Measurements from ENCODE around the gene ASTE1. TPM values are rescaled to one million over a fixed set of nuclear protein-coding genes. Genes with fewer than 3 reads are reported as not detected.
"Not testable (repeated sequence)": the region's sequence is repeated elsewhere in the genome, so short reads cannot be mapped to it uniquely, and the experiment has no call there.

ASTE1 gene, protein sequence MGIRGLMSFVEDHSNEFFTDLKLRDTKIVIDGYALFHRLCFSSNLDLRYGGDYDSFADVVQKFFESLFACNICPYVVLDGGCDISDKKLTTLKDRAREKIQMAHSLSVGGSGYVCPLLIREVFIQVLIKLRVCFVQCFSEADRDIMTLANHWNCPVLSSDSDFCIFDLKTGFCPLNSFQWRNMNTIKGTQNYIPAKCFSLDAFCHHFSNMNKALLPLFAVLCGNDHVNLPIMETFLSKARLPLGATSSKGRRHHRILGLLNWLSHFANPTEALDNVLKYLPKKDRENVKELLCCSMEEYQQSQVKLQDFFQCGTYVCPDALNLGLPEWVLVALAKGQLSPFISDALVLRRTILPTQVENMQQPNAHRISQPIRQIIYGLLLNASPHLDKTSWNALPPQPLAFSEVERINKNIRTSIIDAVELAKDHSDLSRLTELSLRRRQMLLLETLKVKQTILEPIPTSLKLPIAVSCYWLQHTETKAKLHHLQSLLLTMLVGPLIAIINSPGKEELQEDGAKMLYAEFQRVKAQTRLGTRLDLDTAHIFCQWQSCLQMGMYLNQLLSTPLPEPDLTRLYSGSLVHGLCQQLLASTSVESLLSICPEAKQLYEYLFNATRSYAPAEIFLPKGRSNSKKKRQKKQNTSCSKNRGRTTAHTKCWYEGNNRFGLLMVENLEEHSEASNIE
- total RNA-seq: 5.2 and 7.1 TPM in 2 replicates
- 3.8 TPM for polyA plus RNA-seq (2012)

- DNase-seq (ENCODE audit: low read depth): peak; percentile 92
These were observed at the start of gene ASTE1, which contains the start of gene NEK11 for GRCh38 chr3:131026321-131027151. Gene ASTE1 (minus strand): TSS chr3:131026825. CDS start chr3:131025306, 1,519 bp downstream. Gene NEK11 (plus strand): TSS chr3:131026877. CDS start chr3:131029709, 2,832 bp downstream.

DNA sequence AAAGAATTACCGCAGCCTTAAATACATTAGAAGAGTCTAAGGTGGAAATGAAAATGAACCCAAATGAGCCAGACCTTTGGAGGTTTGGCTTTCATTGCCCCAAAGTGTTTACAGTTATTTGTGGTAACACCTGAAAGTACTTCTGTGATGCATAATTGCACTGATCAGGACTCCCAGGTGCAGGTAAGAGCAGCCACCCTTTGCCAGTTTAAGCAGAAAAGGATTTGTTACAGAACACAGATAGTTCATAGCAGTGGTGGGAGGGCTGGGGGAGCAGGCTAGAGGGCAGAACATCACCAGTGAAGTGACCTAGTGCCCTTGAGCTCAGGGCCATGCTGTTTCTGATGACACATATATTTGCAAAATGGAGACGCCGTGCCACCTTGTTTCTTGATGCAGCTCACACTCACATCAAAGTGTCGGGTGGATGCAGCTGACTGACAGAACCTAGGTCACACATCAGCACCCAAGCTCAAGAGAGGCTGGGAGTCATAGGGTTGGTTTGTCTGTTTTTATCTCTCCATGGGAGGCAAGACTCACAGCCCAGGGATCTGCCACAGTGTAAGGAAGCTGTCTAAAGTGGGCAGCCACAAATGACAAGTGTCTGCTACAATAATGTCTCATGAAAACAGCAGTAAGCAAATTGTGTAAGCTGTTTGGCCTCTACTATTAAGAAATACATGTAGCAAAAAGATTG, 49.2 kb upstream of the ASTE1 start:
- peak; percentile 57 for DNase-seq (ENCODE audit: low read depth)

DNA sequence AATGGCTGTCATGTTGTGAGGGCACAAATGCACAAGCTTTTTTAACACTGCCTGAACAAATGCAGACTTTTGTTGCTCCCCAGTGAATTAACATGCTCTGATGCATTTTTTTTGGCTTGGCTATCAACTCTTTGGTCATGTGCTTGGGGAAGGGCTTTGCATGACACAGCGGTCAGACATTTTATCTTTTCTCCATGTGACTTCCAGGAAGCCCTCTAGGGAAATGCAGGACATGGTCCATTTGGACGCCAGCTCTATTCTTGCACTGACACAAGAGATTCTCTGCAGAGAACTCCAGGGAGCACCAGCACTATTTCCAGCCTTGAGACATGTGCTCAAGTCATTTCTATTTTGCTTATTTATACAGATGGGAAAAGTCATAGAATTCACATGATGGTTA, 46.2 kb upstream of the ASTE1 start:
- peak; percentile 67 for DNase-seq (ENCODE audit: low read depth)

GRCh38 chr3:131072099-131072559, 45.5 kb upstream of the ASTE1 start:
- peak; percentile 24 for DNase-seq (ENCODE audit: low read depth)

GRCh38 chr3:131067983-131068382, 41.4 kb upstream of the ASTE1 start:
- DNase-seq (ENCODE audit: low read depth): peak; percentile 54

GRCh38 chr3:131053043-131053859, 26.6 kb upstream of the ASTE1 start:
- peak; percentile 24 for DNase-seq (ENCODE audit: low read depth)

DNA sequence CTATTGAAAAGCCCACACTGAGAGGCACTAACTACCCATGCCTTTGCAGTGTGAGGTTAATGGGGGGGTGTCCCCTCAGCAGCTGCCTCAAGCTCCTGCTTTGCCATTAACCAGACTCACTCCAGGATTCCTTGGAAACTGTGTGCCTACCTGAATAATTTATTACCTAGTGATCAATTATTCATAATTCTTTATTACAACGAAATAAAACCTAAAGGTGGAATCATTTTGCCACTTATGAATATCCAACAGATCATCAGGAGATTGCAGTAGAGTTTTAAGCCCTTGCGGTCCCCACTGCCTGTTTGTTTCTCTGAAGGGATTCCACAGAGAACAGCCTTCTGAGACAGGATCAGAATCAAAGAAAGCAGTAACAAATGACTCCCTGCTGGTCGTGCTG, 23.4 kb upstream of the ASTE1 start:
- DNase-seq (ENCODE audit: low read depth): no peak

GRCh38 chr3:131048030-131048429, 21.4 kb upstream of the ASTE1 start:
- DNase-seq (ENCODE audit: low read depth): no peak

DNA sequence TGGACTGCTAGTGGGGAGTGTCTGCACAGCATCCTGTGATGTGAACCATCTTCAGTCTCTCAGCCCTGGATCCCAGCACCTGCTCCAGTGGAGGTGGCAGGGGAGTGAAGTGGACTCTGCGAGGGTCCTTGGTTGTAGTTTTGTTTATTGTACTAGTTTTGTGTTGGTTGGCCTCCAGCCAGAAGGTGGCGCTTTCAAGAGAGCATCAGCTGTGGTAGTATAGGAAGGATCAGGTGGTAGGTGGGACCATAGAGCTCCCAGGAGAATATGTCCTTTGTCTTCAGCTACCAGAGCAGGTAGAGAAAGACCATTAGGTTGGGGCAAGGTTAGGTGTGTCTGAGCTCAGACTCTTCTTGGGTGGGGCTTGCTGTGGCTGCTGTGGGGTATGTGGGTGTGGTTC, 21.0 kb upstream of the ASTE1 start:
- DNase-seq (ENCODE audit: low read depth): no peak

- not testable (repeated sequence) for DNase-seq (ENCODE audit: low read depth)
These were observed 15.8 kb upstream of the ASTE1 start for GRCh38 chr3:131042271-131042985.

DNA sequence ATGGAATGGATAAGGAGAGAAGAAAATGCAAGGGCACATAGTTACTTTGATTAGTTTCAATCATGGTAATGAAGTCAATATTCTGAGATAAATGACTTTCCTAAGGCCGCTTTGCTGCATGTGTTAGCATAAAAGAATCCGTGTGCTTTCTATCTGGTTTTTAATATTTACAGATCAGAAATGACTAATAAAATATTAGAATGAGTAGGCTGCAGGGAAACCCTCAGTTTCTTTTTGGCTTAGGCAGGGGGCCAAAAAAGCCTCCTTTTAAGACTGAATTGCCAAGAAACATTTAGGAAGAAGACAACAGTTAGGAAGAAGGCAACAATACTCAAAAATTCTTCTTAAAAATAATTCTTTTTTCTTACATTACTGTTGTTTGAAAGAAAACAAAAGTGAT, 11.7 kb upstream of the ASTE1 start:
- DNase-seq (ENCODE audit: low read depth): no peak

- DNase-seq (ENCODE audit: low read depth): no peak
These were observed 10.4 kb upstream of the ASTE1 start for GRCh38 chr3:131036986-131037385.

DNA sequence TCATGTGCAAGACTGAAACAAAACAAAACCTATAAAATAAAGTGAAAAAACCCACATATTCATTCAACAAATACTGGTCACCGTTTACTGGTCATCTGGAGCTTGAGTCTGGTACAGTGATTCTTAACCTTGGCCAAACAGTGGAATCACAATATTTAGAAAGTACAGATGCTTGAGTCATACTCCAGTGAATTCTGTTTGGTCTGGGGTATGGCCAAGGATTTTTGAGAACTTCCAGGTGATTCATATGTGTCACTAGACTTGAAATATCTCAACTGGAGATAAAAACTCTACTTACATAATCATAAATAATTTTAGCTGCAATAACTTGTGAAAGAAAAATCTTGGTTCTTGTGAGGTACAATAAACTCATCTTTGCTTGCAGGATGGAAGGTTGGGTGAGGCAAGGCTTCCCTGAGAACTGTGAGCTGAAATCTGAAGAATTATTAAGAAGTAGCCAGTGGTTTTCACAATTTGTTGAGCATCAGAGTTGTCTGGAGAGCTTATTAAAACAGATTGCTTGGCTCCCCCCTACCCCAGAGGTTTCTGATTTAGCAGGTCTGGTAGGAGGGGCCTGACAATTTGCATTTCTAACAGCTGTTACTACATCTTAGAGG, 9.7 kb upstream of the ASTE1 start:
- DNase-seq (ENCODE audit: low read depth): peak; percentile 18

GRCh38 chr3:131033480-131034080, 7.0 kb upstream of the ASTE1 start:
- peak; percentile 43 for DNase-seq (ENCODE audit: low read depth)

- DNase-seq (ENCODE audit: low read depth): no peak
These were observed 5.0 kb upstream of the ASTE1 start for GRCh38 chr3:131031660-131032059.

DNA sequence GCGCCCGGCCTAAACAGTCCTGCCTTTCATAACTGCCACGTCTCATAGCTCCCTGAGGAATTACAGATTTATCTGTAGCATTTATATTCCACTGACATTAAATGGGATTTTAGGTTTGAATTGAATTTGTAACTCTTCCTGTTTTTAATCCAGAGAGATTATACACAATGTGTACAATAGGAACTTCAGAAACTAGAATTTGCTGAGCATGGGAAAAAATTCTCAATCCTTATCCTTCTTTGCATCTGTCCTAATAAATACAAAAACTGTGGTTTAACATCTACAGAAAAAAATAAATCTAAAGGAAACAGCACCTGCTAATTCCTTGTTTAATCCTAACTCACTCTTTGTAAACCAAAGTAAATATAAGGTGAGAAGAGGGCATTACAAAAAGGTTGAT, 2.2 kb upstream of the ASTE1 start:
- no peak for DNase-seq (ENCODE audit: low read depth)

GRCh38 chr3:131025539-131025938, 1.1 kb downstream of the ASTE1 start:
- no peak for DNase-seq (ENCODE audit: low read depth)

GRCh38 chr3:131020122-131020693, 6.4 kb downstream of the ASTE1 start:
- peak; percentile 67 for DNase-seq (ENCODE audit: low read depth)
